ENCODE measurements around the gene NAA40.

DNA sequence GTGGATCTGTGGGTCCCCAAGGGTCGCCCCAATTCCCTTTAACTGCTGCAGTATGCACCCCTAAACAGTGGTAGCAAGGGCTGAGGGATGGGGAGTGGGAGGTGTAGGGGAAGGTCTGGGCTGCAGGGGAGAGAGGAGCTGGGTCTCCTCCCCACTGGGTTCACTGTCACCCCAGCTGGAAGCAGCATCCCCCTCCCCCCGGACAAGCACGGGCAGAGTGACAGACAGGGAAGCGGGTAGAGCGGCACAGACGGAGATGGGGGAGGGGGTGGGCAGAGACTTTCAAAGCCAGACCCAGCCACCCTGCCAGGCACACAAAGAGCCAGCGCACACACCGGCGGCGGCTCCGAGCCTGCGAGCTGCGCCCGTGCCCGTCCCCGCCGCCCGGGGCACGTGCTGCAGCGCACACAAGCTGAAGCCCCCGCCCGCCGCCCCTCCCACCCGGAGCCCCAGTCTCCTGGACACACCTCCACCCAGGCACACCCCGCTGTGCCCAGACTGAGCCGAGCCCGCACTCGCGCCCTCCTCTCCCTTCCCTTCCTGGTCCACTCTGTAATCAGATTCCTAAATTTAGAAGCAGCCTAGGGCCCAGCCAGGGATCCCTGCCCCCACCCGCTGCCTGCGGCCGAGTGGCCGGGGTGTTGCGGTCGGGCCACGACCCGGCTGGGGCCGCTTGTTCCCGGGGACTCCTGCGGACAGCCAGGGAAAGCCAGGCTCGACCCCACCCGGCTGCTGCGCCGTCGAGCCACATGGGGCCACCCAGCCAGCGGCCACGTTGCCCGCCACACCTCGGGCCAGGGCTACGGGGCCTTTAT lies 20.9 kb upstream of the NAA40 start:
- TF ChIP-seq, protein P1, sequence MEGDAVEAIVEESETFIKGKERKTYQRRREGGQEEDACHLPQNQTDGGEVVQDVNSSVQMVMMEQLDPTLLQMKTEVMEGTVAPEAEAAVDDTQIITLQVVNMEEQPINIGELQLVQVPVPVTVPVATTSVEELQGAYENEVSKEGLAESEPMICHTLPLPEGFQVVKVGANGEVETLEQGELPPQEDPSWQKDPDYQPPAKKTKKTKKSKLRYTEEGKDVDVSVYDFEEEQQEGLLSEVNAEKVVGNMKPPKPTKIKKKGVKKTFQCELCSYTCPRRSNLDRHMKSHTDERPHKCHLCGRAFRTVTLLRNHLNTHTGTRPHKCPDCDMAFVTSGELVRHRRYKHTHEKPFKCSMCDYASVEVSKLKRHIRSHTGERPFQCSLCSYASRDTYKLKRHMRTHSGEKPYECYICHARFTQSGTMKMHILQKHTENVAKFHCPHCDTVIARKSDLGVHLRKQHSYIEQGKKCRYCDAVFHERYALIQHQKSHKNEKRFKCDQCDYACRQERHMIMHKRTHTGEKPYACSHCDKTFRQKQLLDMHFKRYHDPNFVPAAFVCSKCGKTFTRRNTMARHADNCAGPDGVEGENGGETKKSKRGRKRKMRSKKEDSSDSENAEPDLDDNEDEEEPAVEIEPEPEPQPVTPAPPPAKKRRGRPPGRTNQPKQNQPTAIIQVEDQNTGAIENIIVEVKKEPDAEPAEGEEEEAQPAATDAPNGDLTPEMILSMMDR (IDR thresholded peaks at IDR 0.05): no peak
- no peak for TF ChIP-seq POLR2A (IDR thresholded peaks at IDR 0.05)

Measured in Peyer's patch (tissue), 4 donors.